NCI-H2227 (cell line): ENCODE measurements around the gene PARVB.

Source experiments
- DNase-seq: peaks from one replicate; lab custom pipeline; 2025; ENCODE audit not compliant: unreplicated experiment; lab: John Stamatoyannopoulos, UW

The PARVB gene

GRCh38 chr22:44211256-44211945, 187.3 kb downstream of the PARVB start:
- DNase-seq: no peak

GRCh38 chr22:44211946-44212930, 188.1 kb downstream of the PARVB start:
- DNase-seq: no peak

- no peak for DNase-seq
Measured at GRCh38 chr22:44212936-44213335, 188.8 kb downstream of the PARVB start.

DNA sequence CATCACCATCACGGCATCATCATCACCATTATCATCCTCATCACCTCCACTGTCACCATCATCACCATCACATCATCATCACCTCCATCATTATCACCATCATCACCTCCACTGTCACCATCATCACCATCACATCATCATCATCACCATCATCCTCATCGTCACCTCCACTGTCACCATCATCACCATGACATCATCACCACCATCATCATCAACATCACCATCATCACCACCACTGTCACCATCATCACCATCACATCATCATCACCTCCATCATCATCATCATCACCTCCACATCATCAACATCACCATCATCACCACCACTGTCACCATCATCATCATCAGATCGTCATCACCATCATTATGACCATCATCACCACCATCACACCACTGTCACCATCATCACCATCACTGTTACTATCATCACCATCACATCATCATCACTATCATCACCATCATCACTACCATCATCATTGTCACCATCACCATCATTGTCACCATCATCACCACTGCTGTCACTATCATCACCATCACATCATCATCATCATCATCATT, 189.5 kb downstream of the PARVB start:
- DNase-seq: no peak

DNA sequence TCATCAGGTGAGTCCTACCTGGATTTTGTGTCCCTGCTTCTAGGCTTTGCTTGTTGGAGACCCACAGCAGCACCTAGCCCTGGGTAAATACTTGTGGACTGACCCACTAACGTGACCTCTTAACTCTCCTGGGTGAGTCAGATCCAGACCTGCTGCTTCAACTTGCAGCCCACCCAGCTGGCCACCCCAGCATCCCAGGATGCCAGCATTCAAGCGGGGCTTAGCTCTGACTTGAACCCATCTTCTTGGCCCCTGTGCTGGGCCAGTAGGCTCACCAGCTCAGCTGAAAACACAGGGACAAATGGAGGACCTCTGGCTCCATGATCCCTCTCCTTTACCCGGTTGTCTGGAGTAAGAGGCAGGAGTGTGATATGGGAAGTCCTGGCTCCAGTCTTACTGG, 190.1 kb downstream of the PARVB start:
- no peak for DNase-seq

DNA sequence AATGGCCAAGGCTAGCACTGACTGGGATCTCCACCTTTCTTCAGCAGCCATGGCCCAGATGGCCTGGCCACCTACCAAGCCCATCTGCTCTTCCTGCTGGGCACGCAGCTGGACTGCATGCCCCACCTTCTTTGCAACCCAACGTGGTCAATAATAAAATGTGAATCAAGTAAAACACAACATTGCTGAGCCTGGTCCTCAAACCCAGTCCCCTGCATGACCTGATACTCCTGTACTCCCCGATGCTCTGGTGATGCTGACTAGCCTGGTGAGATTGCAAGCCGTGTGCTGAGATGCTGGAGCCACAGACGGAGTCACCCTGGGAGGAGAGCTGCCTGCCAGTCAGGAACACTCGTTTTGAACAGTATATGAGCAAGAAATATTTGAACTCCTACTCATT, 190.7 kb downstream of the PARVB start:
- no peak for DNase-seq

GRCh38 chr22:44215287-44215686, 191.2 kb downstream of the PARVB start:
- DNase-seq: no peak

GRCh38 chr22:44217346-44217745, 193.2 kb downstream of the PARVB start:
- DNase-seq: no peak

DNA sequence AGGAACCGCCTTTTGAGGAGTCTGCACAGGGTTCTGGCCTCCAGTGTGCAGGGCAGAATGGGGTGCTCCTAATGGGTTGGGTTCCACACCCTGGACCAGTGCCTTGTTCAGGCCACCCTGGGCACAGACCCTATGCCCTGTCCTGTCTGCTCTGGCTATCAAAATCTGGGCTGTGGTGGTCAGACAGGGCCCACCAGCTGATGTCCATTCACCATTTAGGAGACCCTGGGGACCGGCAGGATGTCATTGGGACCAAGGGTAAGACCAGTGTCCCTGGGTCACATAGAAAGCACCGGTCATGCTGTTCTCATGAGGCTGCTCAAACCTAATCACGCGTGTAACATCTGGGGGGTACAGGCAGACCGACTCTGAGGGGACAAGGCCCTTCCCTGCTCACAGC, 194.0 kb downstream of the PARVB start:
- no peak for DNase-seq

DNA sequence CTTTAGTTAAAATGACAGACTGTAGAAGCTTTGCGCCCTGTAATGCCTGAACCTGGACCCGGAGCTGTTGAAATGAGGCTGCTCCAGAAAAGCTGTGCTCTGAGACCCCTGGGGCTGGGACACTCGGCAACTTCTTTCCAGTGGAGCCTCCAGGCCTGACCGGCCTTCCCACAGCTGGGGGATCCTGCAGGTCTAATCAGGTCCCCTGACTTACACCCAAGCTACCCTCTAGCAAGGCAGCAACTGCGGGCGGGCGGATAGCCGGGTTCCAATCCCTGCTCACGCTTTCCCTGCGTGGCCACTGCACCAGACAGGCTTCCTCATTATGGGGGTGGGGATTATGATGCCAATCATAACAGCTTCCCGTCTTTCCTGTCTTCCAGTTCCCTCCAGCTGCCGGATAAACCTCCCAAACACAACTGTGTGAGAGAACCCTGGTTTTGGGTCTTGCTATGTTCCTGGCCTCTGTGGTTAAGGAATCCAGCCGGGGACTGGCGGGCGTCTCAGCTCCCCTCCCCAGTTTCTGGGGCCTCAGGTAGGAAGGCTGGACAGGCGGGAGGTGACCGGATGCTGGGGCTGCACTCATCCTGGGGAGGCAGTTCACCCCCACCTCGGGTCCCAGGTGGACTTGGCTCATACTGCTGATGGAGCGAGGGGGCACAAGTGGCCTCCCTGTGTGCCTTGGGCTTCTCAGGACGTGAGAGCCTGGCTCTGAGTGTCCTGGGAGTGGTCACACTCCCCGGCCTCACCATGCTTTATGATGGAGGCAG, 195.2 kb downstream of the PARVB start:
- DNase-seq: no peak

DNA sequence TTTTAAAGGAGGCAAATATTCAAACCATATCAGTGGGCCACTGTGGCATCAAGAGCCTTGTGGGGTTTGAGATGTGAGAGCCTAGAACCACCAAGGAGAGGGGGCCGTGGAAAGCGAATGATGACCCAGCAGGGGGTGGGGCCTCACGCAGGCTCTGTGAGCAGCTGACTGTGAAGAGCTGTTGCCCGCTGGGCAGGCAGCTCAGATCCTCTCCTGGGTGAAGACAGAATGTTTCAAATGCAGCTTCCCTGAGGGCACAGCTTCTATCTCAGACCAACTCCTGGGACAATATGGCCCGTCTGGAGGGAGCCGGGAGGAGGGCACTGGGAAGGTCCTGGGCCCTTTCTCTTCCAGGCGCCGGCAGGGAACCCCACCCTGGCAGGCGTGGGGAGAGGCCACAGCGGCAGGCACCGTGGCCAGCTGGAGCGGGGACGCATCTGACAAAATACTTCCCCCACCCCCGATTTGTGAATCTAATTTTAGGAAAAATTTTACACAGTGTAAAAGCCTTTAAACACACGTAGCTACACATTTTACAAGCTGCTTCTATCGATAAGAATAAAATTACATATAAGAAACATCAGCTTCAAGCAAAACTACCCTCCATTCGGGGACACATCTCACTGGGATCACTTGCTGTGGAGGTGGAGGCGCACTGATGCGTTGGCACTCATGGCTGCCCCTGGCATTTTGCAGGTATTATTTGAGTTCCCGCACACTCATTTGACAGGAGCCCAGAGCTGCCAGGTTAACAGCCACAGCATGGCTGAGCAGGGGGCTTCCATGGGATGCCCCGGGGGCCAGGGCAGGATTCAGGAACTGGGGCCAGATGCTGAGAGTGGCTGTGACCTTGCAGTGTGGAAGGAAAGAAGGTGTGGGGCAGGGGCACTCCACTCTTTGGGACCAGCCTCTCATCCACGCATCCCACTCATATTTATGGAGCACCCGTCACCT, 196.9 kb downstream of the PARVB start:
- DNase-seq: no peak

DNA sequence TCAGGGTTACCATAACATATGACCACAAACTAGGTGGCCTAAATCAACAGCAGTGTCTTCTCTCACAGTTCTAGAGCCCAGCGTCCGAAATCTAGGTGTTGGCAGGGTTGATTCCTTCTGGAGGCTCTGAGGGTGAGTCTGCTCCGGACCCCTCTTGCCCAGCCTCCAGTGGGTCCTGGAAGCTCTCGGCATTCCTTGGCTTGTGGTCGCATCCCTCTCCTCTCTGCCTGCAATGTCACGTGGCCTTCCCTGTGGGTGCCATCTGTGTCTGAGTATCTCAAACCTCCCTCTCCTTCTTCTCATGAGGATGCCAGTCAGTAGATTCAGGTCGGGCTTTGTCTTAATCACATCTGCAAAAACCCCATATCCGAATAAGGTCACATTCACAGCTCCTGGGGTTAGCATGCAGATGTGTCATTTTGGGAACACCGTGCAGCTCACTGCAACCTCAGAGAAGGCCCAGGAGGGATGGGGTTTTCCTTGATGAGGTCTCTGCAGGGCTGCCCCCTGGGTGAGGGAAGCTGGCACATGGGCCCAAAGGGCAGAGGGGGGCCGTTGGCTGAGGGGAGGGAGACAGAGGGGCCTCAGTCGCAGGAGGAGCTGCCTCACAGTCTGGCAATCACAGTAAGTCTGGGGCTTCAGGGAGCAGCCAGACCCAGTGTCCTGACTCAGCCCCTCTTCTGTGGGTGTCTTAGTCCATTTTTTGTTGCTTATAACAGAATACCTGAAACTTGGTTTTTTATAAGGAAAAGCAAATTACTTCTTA, 197.8 kb downstream of the PARVB start:
- DNase-seq: no peak
